H9 (cell line): ENCODE measurements around the gene SECTM1. TPM values are rescaled to one million over a fixed set of nuclear protein-coding genes. Genes with fewer than 3 reads are reported as not detected.

Source experiments
- DNase-seq: peaks from one replicate; pipeline ENCODE4 v3.0.0-alpha.2; 2017
- H2AFZ ChIP-seq: one replicate; pipeline ENCODE4 v1.6.1; 2013; ENCODE audit warnings: mild to moderate bottlenecking, low read length, control low read depth, moderate library complexity
- H2AK5ac ChIP-seq: 2 replicates; pipeline ENCODE4 v1.6.1; 2013; ENCODE audit warnings: low read length, control low read depth, mixed read lengths; ENCODE audit not compliant: insufficient read length
- H2BK120ac ChIP-seq: one replicate; pipeline ENCODE4 v1.6.1; 2013; ENCODE audit warnings: low read depth, mild to moderate bottlenecking, low read length, control low read depth, inconsistent platforms; ENCODE audit not compliant: poor library complexity, severe bottlenecking
- H2BK12ac ChIP-seq: 2 replicates; pipeline ENCODE4 v1.6.1; 2013; ENCODE audit warnings: low read length, control low read depth, mixed read lengths, low read depth; ENCODE audit not compliant: insufficient read length
- H2BK15ac ChIP-seq: 2 replicates; pipeline ENCODE4 v1.6.1; 2013; ENCODE audit warnings: low read depth, low read length, control low read depth
- H2BK20ac ChIP-seq: one replicate; pipeline ENCODE4 v1.6.1; 2013; ENCODE audit warnings: low read depth, mild to moderate bottlenecking, low read length, control low read depth, inconsistent platforms; ENCODE audit not compliant: poor library complexity, severe bottlenecking
- H2BK5ac ChIP-seq: 2 replicates; pipeline ENCODE4 v1.6.1; 2013; ENCODE audit warnings: low read length, control low read depth, mixed read lengths; ENCODE audit not compliant: insufficient read length
- H3K14ac ChIP-seq: 2 replicates; pipeline ENCODE4 v1.6.1; 2013; ENCODE audit warnings: low read length, control low read depth; ENCODE audit not compliant: insufficient read depth
- H3K18ac ChIP-seq: 2 replicates; pipeline ENCODE4 v1.6.1; 2013; ENCODE audit warnings: low read depth, mild to moderate bottlenecking, mixed read lengths, low read length, control low read depth; ENCODE audit not compliant: insufficient read length
- H3K23ac ChIP-seq: 2 replicates; pipeline ENCODE4 v1.6.1; 2013; ENCODE audit warnings: low read length, control low read depth, mixed read lengths, low read depth; ENCODE audit not compliant: insufficient read length
- H3K23me2 ChIP-seq: 2 replicates; pipeline ENCODE4 v1.6.1; 2013; ENCODE audit warnings: low read depth, mild to moderate bottlenecking, mixed read lengths, low read length, control low read depth; ENCODE audit not compliant: insufficient read length, poor library complexity, severe bottlenecking
- H3K27ac ChIP-seq: 2 replicates; pipeline ENCODE4 v1.5.1; 2013; ENCODE audit warnings: low read length, control low read depth, mixed read lengths, low read depth; ENCODE audit not compliant: insufficient read length
- H3K27me3 ChIP-seq: 2 replicates; pipeline ENCODE4 v1.6.1; 2013; ENCODE audit warnings: low read length, control low read depth, inconsistent platforms; ENCODE audit not compliant: insufficient read depth
- H3K4ac ChIP-seq: 2 replicates; pipeline ENCODE4 v1.6.1; 2013; ENCODE audit warnings: low read depth, mild to moderate bottlenecking, control low read depth, inconsistent platforms, low read length, moderate library complexity
- H3K4me1 ChIP-seq: 2 replicates; pipeline ENCODE4 v1.6.1; 2013; ENCODE audit warnings: low read length, control low read depth, inconsistent platforms; ENCODE audit not compliant: insufficient read depth
- H3K4me2 ChIP-seq: 2 replicates; pipeline ENCODE4 v1.6.1; 2013; ENCODE audit warnings: low read length, control low read depth, mixed read lengths; ENCODE audit not compliant: insufficient read length, insufficient read depth
- H3K56ac ChIP-seq: 2 replicates; pipeline ENCODE4 v1.6.1; 2013; ENCODE audit warnings: low read depth, mild to moderate bottlenecking, mixed read lengths, low read length, control low read depth; ENCODE audit not compliant: insufficient read length
- H3K79me1 ChIP-seq: 2 replicates; pipeline ENCODE4 v1.6.1; 2013; ENCODE audit warnings: low read depth, mild to moderate bottlenecking, moderate library complexity, low read length, control low read depth, inconsistent platforms; ENCODE audit not compliant: insufficient read depth, poor library complexity, severe bottlenecking
- H3K79me2 ChIP-seq: 2 replicates; pipeline ENCODE4 v1.6.1; 2013; ENCODE audit warnings: low read length, control low read depth, inconsistent platforms; ENCODE audit not compliant: insufficient read depth
- H3K9ac ChIP-seq: 2 replicates; pipeline ENCODE4 v1.6.1; 2013; ENCODE audit warnings: low read length, control low read depth, mixed read lengths; ENCODE audit not compliant: insufficient read length; ENCODE audit errors: extremely low read depth
- H3K9me3 ChIP-seq: one replicate; pipeline ENCODE4 v1.6.1; 2013; ENCODE audit warnings: low read depth, low read length, inconsistent platforms; ENCODE audit not compliant: control insufficient read depth
- H3T11ph ChIP-seq: one replicate; pipeline ENCODE4 v1.6.1; 2013; ENCODE audit warnings: mild to moderate bottlenecking, low read length, control low read depth, inconsistent platforms
- H4K20me1 ChIP-seq: one replicate; pipeline ENCODE4 v1.6.1; 2013; ENCODE audit not compliant: control insufficient read depth, insufficient read length, insufficient read depth
- H4K5ac ChIP-seq: 2 replicates; pipeline ENCODE4 v1.6.1; 2013; ENCODE audit warnings: low read depth, mild to moderate bottlenecking, mixed read lengths, low read length, control low read depth; ENCODE audit not compliant: insufficient read length
- H4K8ac ChIP-seq: replicated peaks from 2 replicates; pipeline ENCODE4 v1.6.1; 2013; ENCODE audit warnings: low read length, control low read depth, mixed read lengths, low read depth; ENCODE audit not compliant: insufficient read length
- H4K91ac ChIP-seq: 2 replicates; pipeline ENCODE4 v1.6.1; 2013; ENCODE audit warnings: low read depth, mild to moderate bottlenecking, moderate library complexity, mixed read lengths, low read length, control low read depth; ENCODE audit not compliant: insufficient read length
- H3K27ac Mint-ChIP-seq, 3 experiments: 2 replicates in 2 of 3; 3 replicates in 1 of 3; pipeline ENCODE4 v1.8.0; 2020 to 2021; ENCODE audit warnings: mixed read lengths in 3 of 3, mild to moderate bottlenecking in 1 of 3, moderate library complexity in 1 of 3
- H3K27me3 Mint-ChIP-seq: 2 replicates; pipeline ENCODE4 v1.8.0; 2021; ENCODE audit warnings: low read depth, mild to moderate bottlenecking, moderate library complexity, mixed read lengths
- H3K36me3 Mint-ChIP-seq, 3 experiments: 2 replicates in 2 of 3; 3 replicates in 1 of 3; pipeline ENCODE4 v1.8.0; 2020 to 2021; ENCODE audit warnings: low read depth in 3 of 3, mixed read lengths in 3 of 3; ENCODE audit not compliant: insufficient read depth in 1 of 3
- H3K4me1 Mint-ChIP-seq, 2 experiments: 2 replicates each; pipeline ENCODE4 v1.8.0; 2020; ENCODE audit warnings: mixed read lengths in 2 of 2
- H3K4me3 Mint-ChIP-seq, 2 experiments: 2 replicates in 1 of 2; 3 replicates in 1 of 2; pipeline ENCODE4 v1.8.0; 2020 to 2021; ENCODE audit warnings: mild to moderate bottlenecking in 2 of 2, mixed read lengths in 2 of 2, moderate library complexity in 1 of 2
- H3K9me3 Mint-ChIP-seq, 2 experiments: 2 replicates in 1 of 2; 3 replicates in 1 of 2; pipeline ENCODE4 v1.8.0; 2020; ENCODE audit warnings: mild to moderate bottlenecking in 2 of 2, mixed read lengths in 2 of 2, moderate library complexity in 1 of 2
- WGBS: extraction: QIAGEN DNeasy Blood & Tissue Kit; methylation state at CpG from one replicate; pipeline ENCODE4 v1.1.7; 2013; ENCODE audit warnings: missing lambda C conversion rate, low lambda C conversion rate, mixed read lengths; ENCODE audit not compliant: insufficient read length; ENCODE audit errors: extremely low coverage; 5-methylcytosine and 5-hydroxymethylcytosine counted together
- total RNA-seq: library from RNA; stranded (reverse); gene quantifications from 2 replicates; pipeline ENCODE4 v1.2.1, GENCODE V29; 2021
- TF ChIP-seq, protein P1 (sequence below): fragments of 200-600 bp; sonication (generic); conservative IDR thresholded peaks from 3 replicates; pipeline ENCODE4 v1.8.0; 2021; ENCODE audit warnings: antibody characterized with exemption, mild to moderate bottlenecking

Gene SECTM1
- total RNA-seq, 1 experiment from 2014 or later: 0.28 TPM

DNA sequence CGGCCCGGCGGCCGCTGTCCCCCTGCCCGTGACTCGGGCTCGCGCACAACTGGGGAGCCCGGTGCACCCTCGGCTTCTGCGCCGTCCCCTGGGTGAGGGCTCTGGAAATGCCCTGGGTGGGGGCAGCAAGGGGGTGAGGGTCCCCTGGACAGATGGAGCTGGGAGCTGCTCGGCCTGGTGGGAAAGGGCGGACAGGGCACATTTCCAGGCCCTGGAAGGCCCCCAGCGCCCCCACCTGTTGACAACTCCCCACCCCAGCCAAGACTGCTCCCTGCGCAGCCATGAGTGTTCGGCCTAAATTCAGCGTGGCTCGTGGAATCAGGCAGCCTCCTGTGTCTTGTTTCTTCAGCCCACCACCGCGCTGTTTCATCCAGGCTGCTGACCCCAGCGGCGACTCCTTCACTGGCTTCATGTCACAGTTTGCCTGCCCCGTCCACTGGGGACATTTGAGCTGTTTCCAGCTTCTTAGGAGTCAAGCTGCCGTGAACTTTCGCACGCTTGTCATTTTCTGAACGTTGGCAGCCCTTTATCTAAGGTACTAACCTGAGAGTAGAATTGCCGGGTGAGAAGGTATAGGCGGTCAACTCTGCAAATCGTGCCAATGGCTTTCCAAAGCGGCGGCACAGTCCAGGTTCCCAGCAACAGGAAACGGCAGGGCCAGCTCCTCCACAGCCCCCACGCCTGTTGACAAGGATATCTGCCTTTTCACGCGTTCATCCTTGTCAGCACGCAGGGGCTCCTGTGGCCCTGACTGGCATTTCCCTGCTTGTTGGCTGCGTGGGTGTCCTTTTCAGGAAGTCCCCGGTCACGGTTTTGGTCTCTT lies 38.9 kb upstream of the SECTM1 start:
- Histone ChIP-seq H2BK120ac (no peak overlapping the region), H3K14ac (no peak overlapping the region), H2BK12ac (no peak overlapping the region), H4K5ac (no peak overlapping the region), H2BK15ac (no peak overlapping the region), H3K79me1 (no peaks in the 10 kb centered on the region), H3K79me2 (no peaks in the 10 kb centered on the region), H2AFZ (no peak overlapping the region), H3K23me2 (peaks cover 7% of the 10 kb centered on the region), H3T11ph (no peak overlapping the region), H2AK5ac (no peak overlapping the region), H3K9me3 (no peaks in the 10 kb centered on the region), H4K8ac (no peak overlapping the region), H2BK20ac (no peak overlapping the region), H3K4ac (no peak overlapping the region), H3K23ac (no peak overlapping the region), H3K27me3 (peaks cover 14% of the 10 kb centered on the region), H4K20me1 (no peaks in the 10 kb centered on the region), H3K18ac (no peak overlapping the region), H3K4me1 (no peaks in the 10 kb centered on the region; the same call in 1 of the 2 replicates), H3K9ac (no peak overlapping the region), H3K27ac (no peak overlapping the region), H2BK5ac (no peak overlapping the region), H3K4me2 (peak overlapping the region; percentile 28), H3K56ac (no peak overlapping the region), H4K91ac (no peak overlapping the region)
- TF ChIP-seq, protein P1, sequence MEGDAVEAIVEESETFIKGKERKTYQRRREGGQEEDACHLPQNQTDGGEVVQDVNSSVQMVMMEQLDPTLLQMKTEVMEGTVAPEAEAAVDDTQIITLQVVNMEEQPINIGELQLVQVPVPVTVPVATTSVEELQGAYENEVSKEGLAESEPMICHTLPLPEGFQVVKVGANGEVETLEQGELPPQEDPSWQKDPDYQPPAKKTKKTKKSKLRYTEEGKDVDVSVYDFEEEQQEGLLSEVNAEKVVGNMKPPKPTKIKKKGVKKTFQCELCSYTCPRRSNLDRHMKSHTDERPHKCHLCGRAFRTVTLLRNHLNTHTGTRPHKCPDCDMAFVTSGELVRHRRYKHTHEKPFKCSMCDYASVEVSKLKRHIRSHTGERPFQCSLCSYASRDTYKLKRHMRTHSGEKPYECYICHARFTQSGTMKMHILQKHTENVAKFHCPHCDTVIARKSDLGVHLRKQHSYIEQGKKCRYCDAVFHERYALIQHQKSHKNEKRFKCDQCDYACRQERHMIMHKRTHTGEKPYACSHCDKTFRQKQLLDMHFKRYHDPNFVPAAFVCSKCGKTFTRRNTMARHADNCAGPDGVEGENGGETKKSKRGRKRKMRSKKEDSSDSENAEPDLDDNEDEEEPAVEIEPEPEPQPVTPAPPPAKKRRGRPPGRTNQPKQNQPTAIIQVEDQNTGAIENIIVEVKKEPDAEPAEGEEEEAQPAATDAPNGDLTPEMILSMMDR: no peak
- Mint-ChIP-seq H3K36me3 (peaks cover 0 to 4% (median 3%) of the 10 kb centered on the region in 3 experiments; a peak in 2 of 7 replicates), H3K4me1 (peaks cover 3 to 11% of the 10 kb centered on the region in 2 experiments), H3K4me3 (peak overlapping the region; percentile 39 to 75; a peak in 4 of 5 replicates), H3K27me3 (peaks cover 46% of the 10 kb centered on the region), H3K9me3 (peaks cover 5 to 8% of the 10 kb centered on the region in 2 experiments; a peak in 4 of 5 replicates), H3K27ac (no peak overlapping the region)
- WGBS: no CpG with 5 or more reads among the region's 41 CpGs
- no peak for DNase-seq
